K562 (cell line): ENCODE results near the gene PPP4R3B. TPM values are rescaled to one million over a fixed set of nuclear protein-coding genes. Genes with fewer than 3 reads are reported as not detected.

Experiments used
- ATF7 ChIP-seq: fragments of 450-650 bp; IDR thresholded peaks from 2 replicates; pipeline ENCODE4 v1.7.1; 2014; ENCODE audit warnings: mild to moderate bottlenecking, moderate library complexity
- CBX1 ChIP-seq: sonication (generic); IDR thresholded peaks from 2 replicates; pipeline ENCODE4 v1.6.1; 2016; ENCODE audit warnings: antibody characterized with exemption, low read depth, mild to moderate bottlenecking
- EP400 ChIP-seq: fragments of 450-650 bp; IDR thresholded peaks from 2 replicates; pipeline ENCODE4 v1.6.1; 2017; ENCODE audit warnings: antibody characterized with exemption, mild to moderate bottlenecking, moderate library complexity
- ESRRB ChIP-seq: fragments of 250-450 bp; sonication (Bioruptor Pico); IDR thresholded peaks from 2 replicates; pipeline ENCODE4 v1.5.0; 2020; ENCODE audit warnings: mild to moderate bottlenecking, moderate library complexity, borderline replicate concordance
- HMGN3 ChIP-seq: IDR thresholded peaks from 2 replicates; pipeline ENCODE4 v1.6.1; 2011; ENCODE audit warnings: borderline replicate concordance, low read depth, mild to moderate bottlenecking, mixed read lengths, low read length; ENCODE audit not compliant: insufficient read length; ENCODE audit errors: extremely low read depth
- HOXB6 ChIP-seq: fragments of 250-450 bp; sonication (Bioruptor Pico); IDR thresholded peaks from 2 replicates; pipeline ENCODE4 v1.5.1; 2022; ENCODE audit warnings: mild to moderate bottlenecking, borderline replicate concordance
- LEF1 ChIP-seq: fragments of 450-650 bp; IDR thresholded peaks from 2 replicates; pipeline ENCODE4 v1.6.1; 2016; ENCODE audit warnings: mild to moderate bottlenecking
- POU5F1 ChIP-seq: fragments of 150-350 bp; IDR thresholded peaks from 2 replicates; pipeline ENCODE4 v1.6.1; 2014; ENCODE audit warnings: borderline replicate concordance, low read length, low read depth, mild to moderate bottlenecking; ENCODE audit not compliant: partially characterized antibody
- RBM15 ChIP-seq: fragments of 200-400 bp; formaldehyde crosslinking; IDR thresholded peaks from 2 replicates; pipeline ENCODE4 v1.6.1; 2018; ENCODE audit warnings: mild to moderate bottlenecking, low read length, moderate library complexity; ENCODE audit not compliant: insufficient read depth
- SIN3A ChIP-seq, 2 experiments: fragments of 150-350 bp in 1 of 2; IDR thresholded peaks; 2 replicates each; pipeline ENCODE4 v1.6.1; 2011 to 2016; ENCODE audit warnings: borderline replicate concordance in 2 of 2, low read depth in 2 of 2, low read length in 2 of 2, mild to moderate bottlenecking in 2 of 2, moderate library complexity in 2 of 2; ENCODE audit not compliant: control insufficient read depth in 1 of 2
- SRSF3 ChIP-seq: fragments of 200-400 bp; formaldehyde crosslinking; IDR thresholded peaks from 2 replicates; pipeline ENCODE4 v1.6.1; 2016; ENCODE audit warnings: mild to moderate bottlenecking, low read length, moderate library complexity; ENCODE audit not compliant: insufficient read depth
- ZNF232 ChIP-seq: sonication (generic); formaldehyde crosslinking; IDR thresholded peaks from 2 replicates; pipeline ENCODE4 v1.8.0; 2022; ENCODE audit warnings: mild to moderate bottlenecking, missing genetic modification reagents
- ZNF311 ChIP-seq: fragments of 250-450 bp; sonication (Bioruptor Pico); IDR thresholded peaks from 2 replicates; pipeline ENCODE4 v1.4.0; 2020; ENCODE audit warnings: mild to moderate bottlenecking, moderate library complexity
- ZNF431 ChIP-seq: sonication (generic); formaldehyde crosslinking; IDR thresholded peaks from 2 replicates; pipeline ENCODE4 v1.8.0; 2022; ENCODE audit warnings: mild to moderate bottlenecking, missing genetic modification reagents
- ZNF589 ChIP-seq: fragments of 200-800 bp; sonication (Bioruptor generic); IDR thresholded peaks from 2 replicates; pipeline ENCODE4 v1.6.1; 2016; ENCODE audit warnings: low read depth, missing genetic modification characterization, missing compliant biosample characterization
- ZNF76 ChIP-seq: fragments of 250-450 bp; sonication (Bioruptor Pico); IDR thresholded peaks from 2 replicates; pipeline ENCODE4 v1.4.0; 2020; ENCODE audit warnings: mild to moderate bottlenecking, moderate library complexity, borderline replicate concordance
- polyA plus RNA-seq, 8 experiments: library from polyadenylated mRNA; depleted of rRNA in 4 of 8; stranded (reverse) in 5 of 8; unstranded in 3 of 8; fragments of >200 nt; fragmentation: Nextera tagmentation in 2 of 8; fragmentation: Illumina TruSeq in 1 of 8; extraction: Ambion mirVana in 2 of 8; extraction: Trizol in 1 of 8; gene quantifications; 2 replicates each; pipeline versions ENCODE4 v1.2.1 to v1.2.3, GENCODE V29; 2011 to 2014; ENCODE audit warnings: inconsistent platforms in 1 of 8, missing spikeins in 1 of 8
- total RNA-seq, 7 experiments: library from RNA; depleted of rRNA in 6 of 7; stranded (reverse); fragments of >200 nt in 6 of 7; fragmentation: Illumina TruSeq in 2 of 7; extraction: Trizol in 2 of 7; gene quantifications; 2 replicates each; pipeline versions ENCODE4 v1.2.1 to v1.2.3, GENCODE V29; 2011 to 2021; ENCODE audit warnings: low replicate concordance in 1 of 7
- TF ChIP-seq, protein P1 (sequence below), 2 experiments: fragments of 150-350 bp in 1 of 2; IDR thresholded peaks; 2 replicates each; pipeline ENCODE4 v1.6.1; 2012 to 2016; ENCODE audit warnings: low read depth in 2 of 2, low read length in 2 of 2, mild to moderate bottlenecking in 1 of 2, moderate library complexity in 1 of 2
- TF ChIP-seq, protein P2 (sequence below): conservative IDR thresholded peaks from 2 replicates; pipeline ENCODE4 v1.6.1; 2011; ENCODE audit warnings: low read depth, mild to moderate bottlenecking, low read length; ENCODE audit not compliant: control insufficient read depth
- TF ChIP-seq, protein P3 (sequence below): fragments of 450-650 bp; formaldehyde crosslinking; IDR thresholded peaks from 2 replicates; pipeline ENCODE4 v1.4.0; 2022; ENCODE audit warnings: missing genetic modification characterization

The PPP4R3B gene
- total and polyA plus RNA-seq, 9 of the 15 experiments (the other 6 are each of a cell fraction or from before 2014, with no cell fraction given): 13.2 to 59.2 (median 41.9) TPM

DNA sequence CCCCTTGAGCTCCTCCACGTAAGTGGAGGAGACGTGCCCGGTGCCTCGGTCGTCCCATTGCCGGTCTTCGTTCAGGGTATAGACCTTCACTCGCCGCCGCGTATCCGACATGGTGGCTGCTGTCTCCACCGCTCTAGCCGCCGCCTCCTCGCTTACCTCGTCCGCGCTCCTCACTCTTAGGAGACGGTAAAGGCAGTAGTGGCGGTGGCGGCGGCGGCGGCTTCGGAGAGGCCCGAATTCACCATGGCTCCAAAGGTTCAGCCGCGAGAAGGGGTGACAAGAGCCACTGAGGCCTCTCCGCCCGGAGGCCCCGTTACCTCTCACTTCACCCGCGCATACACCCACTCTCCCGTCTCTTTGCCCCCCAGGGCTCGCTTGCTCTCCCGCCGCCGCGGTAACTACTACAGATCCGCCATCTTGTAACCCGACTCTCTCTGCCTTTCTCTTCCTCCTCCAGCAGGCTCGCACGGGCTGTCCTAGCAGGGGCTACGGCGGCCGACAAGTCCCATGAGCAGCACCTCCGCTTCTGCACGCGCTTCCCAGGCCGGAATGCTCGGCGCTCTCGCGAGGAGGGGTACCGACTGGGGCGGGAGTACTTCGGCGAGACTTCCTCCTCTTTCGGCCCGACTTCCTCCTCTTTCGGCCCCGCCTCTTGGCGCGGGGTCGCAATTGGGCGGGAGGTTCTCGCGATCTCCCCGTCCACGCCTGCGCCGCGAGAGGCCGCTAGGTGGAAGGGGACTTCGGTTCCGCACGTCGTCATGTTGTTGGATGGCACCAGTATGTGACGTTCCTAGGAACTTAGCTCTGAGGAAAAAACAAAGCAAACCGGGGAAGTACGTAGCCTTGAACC, at the start of gene PPP4R3B (continued):
- TF ChIP-seq, protein P1, sequence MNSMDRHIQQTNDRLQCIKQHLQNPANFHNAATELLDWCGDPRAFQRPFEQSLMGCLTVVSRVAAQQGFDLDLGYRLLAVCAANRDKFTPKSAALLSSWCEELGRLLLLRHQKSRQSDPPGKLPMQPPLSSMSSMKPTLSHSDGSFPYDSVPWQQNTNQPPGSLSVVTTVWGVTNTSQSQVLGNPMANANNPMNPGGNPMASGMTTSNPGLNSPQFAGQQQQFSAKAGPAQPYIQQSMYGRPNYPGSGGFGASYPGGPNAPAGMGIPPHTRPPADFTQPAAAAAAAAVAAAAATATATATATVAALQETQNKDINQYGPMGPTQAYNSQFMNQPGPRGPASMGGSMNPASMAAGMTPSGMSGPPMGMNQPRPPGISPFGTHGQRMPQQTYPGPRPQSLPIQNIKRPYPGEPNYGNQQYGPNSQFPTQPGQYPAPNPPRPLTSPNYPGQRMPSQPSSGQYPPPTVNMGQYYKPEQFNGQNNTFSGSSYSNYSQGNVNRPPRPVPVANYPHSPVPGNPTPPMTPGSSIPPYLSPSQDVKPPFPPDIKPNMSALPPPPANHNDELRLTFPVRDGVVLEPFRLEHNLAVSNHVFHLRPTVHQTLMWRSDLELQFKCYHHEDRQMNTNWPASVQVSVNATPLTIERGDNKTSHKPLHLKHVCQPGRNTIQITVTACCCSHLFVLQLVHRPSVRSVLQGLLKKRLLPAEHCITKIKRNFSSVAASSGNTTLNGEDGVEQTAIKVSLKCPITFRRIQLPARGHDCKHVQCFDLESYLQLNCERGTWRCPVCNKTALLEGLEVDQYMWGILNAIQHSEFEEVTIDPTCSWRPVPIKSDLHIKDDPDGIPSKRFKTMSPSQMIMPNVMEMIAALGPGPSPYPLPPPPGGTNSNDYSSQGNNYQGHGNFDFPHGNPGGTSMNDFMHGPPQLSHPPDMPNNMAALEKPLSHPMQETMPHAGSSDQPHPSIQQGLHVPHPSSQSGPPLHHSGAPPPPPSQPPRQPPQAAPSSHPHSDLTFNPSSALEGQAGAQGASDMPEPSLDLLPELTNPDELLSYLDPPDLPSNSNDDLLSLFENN (IDR thresholded peaks at IDR 0.05; ENCODE audit: low read depth in 2 of 2, low read length in 2 of 2): no peak
- peak; percentile 87; the same call in 1 of the 2 replicates for TF ChIP-seq SRSF3
- TF ChIP-seq LEF1: 0 out of 2 replicates have a peak, but pooled peaks have one; percentile 28
- peak; percentile 45 for TF ChIP-seq HMGN3
- TF ChIP-seq, protein P2, sequence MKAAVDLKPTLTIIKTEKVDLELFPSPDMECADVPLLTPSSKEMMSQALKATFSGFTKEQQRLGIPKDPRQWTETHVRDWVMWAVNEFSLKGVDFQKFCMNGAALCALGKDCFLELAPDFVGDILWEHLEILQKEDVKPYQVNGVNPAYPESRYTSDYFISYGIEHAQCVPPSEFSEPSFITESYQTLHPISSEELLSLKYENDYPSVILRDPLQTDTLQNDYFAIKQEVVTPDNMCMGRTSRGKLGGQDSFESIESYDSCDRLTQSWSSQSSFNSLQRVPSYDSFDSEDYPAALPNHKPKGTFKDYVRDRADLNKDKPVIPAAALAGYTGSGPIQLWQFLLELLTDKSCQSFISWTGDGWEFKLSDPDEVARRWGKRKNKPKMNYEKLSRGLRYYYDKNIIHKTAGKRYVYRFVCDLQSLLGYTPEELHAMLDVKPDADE: peak; percentile 27; the same call in 1 of the 2 replicates
- TF ChIP-seq ZNF76: no peak
- TF ChIP-seq CBX1: no peak
- TF ChIP-seq ESRRB: no peak
- no peak for TF ChIP-seq ZNF589 (CRISPR knock-in tag)
- peak; percentile 26; the same call in 1 of the 2 replicates for TF ChIP-seq ZNF232 (CRISPR knock-in tag)
- TF ChIP-seq ZNF311: no peak
- no peak for TF ChIP-seq RBM15
- TF ChIP-seq ATF7: peak; percentile 93
- peak; percentile 94 for TF ChIP-seq EP400
- TF ChIP-seq, protein P3, sequence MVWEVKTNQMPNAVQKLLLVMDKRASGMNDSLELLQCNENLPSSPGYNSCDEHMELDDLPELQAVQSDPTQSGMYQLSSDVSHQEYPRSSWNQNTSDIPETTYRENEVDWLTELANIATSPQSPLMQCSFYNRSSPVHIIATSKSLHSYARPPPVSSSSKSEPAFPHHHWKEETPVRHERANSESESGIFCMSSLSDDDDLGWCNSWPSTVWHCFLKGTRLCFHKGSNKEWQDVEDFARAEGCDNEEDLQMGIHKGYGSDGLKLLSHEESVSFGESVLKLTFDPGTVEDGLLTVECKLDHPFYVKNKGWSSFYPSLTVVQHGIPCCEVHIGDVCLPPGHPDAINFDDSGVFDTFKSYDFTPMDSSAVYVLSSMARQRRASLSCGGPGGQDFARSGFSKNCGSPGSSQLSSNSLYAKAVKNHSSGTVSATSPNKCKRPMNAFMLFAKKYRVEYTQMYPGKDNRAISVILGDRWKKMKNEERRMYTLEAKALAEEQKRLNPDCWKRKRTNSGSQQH: 0 out of 2 replicates have a peak, but pooled peaks have one; percentile 46
- no peak for TF ChIP-seq HOXB6 (CRISPR knock-in tag)
- TF ChIP-seq SIN3A (IDR thresholded peaks at IDR 0.05; ENCODE audit: borderline replicate concordance in 2 of 2, control insufficient read depth in 1 of 2, low read depth in 2 of 2, low read length in 2 of 2): peak in 1 of 2 experiments; percentile 73; a peak in 1 of 4 replicates
- peak; percentile 82; the same call in 1 of the 2 replicates for TF ChIP-seq ZNF431
- TF ChIP-seq POU5F1: peak; percentile 96
